Urothelium cell line (cell line): ENCODE results near the gene ZGLP1.
A peak's percentile ranks its signal among the peaks of the same experiment; 100 is the strongest.
"Not testable (repeated sequence)": the region's sequence is repeated elsewhere in the genome, so short reads cannot be mapped to it uniquely, and the experiment has no call there.

Experiments used
- DNase-seq: peaks from one replicate; pipeline ENCODE4 v3.0.0; 2011; ENCODE audit warnings: low spot score, mixed read lengths
- FAIRE-seq: peaks from 2 replicates; lab custom pipeline; 2011; peaks lifted over from hg19 to GRCh38; lab: Jason Lieb, UNC

The ZGLP1 gene

DNA sequence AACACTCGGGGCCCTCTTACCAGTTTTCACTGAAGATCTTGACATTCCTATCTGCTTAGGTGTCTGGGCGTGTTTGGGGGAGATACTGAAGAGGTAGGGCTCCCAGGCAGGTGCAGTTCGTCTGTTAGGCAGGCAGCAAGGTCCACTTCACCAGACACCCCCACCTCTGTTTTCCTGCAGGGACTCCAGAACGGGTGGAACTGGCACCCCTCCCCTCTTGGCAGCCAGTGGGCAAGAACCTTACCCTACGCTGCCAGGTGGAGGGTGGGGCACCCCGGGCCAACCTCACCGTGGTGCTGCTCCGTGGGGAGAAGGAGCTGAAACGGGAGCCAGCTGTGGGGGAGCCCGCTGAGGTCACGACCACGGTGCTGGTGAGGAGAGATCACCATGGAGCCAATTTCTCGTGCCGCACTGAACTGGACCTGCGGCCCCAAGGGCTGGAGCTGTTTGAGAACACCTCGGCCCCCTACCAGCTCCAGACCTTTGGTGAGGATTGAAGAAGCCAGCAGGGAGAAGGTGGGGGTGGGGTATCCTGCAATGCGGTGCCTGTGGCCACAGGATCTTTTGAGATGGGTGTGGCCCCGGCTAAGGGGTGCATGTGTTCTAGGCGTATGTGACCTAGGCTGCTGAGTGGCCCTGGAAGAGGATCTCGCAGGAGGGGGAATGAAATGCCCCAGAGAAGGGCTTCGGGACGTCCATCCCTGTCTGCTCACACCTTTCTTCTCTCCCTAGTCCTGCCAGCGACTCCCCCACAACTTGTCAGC is 26.1 kb downstream of the ZGLP1 start:
- DNase-seq (peak; percentile 20), FAIRE-seq (no peak)

- not testable (repeated sequence) for DNase-seq, FAIRE-seq
Measured at GRCh38 chr19:10282043-10282442, 27.6 kb downstream of the ZGLP1 start.

GRCh38 chr19:10279737-10280442 is 29.7 kb downstream of the ZGLP1 start:
- no peak for FAIRE-seq
- DNase-seq, result no peak

GRCh38 chr19:10278935-10279334 is 30.7 kb downstream of the ZGLP1 start:
- no peak for FAIRE-seq
- no peak for DNase-seq

- FAIRE-seq (no peak), DNase-seq (no peak)
Measured at GRCh38 chr19:10277795-10278589, 31.6 kb downstream of the ZGLP1 start.

DNA sequence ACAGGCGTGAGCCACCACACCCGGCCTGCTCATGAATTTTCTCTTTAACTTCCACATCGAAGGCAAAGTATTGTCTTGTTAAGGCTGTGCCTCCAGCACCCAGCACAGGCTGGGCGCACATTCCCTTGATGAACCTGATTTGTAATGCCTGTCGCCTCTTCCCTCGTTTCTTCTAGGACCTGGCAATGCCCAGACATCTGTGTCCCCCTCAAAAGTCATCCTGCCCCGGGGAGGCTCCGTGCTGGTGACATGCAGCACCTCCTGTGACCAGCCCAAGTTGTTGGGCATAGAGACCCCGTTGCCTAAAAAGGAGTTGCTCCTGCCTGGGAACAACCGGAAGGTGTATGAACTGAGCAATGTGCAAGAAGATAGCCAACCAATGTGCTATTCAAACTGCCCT is 35.0 kb downstream of the ZGLP1 start:
- no peak for FAIRE-seq
- DNase-seq, result no peak

DNA sequence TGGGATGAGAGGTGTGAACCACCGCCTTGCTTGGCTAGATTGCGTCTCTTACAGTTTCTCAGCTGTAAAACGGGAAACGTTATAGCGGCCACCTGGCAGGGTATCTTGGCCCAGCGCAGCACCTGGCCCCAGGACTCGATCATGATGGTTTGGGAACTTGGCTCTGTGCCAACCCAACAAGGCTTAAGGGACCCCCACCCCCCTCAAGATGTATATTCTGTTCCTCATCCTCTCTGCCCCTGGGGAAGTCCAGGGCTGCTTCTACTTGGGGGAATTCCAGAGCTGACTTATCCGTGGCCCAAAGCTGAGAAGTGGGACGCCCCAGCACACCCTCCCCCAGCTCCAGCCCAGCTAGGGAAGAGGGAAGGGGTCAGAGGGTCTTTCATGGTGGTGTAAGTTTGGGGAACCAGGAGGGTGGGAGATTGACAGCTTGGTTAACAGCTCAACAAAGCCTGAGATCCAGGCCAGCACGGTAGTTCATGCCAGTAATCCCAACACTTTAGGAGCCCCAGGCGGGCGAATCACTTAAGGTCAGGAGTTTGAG is 38.0 kb downstream of the ZGLP1 start:
- FAIRE-seq (no peak), DNase-seq (no peak)

DNA sequence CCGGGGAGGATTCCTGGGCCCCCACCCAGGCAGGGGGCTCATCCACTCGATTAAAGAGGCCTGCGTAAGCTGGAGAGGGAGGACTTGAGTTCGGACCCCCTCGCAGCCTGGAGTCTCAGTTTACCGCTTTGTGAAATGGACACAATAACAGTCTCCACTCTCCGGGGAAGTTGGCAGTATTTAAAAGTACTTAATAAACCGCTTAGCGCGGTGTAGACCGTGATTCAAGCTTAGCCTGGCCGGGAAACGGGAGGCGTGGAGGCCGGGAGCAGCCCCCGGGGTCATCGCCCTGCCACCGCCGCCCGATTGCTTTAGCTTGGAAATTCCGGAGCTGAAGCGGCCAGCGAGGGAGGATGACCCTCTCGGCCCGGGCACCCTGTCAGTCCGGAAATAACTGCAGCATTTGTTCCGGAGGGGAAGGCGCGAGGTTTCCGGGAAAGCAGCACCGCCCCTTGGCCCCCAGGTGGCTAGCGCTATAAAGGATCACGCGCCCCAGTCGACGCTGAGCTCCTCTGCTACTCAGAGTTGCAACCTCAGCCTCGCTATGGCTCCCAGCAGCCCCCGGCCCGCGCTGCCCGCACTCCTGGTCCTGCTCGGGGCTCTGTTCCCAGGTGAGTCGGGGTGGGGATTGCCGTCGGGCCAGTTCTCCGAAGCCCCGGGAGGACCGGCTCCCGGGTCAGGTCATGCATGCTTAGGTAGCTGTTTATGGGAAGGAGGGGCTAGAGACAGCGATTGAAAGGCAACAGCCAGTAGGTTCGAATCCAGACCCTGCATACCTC is 38.8 kb downstream of the ZGLP1 start, which contains the start of gene ICAM1:
ICAM1 (plus strand) TSS at position 505 of the 779 bp plus-strand sequence; CDS start at position 545, 40 bp downstream.
- FAIRE-seq (no peak), DNase-seq (no peak)

- DNase-seq (no peak), FAIRE-seq (no peak)
Measured at GRCh38 chr19:10270180-10270615, 39.4 kb downstream of the ZGLP1 start.

DNA sequence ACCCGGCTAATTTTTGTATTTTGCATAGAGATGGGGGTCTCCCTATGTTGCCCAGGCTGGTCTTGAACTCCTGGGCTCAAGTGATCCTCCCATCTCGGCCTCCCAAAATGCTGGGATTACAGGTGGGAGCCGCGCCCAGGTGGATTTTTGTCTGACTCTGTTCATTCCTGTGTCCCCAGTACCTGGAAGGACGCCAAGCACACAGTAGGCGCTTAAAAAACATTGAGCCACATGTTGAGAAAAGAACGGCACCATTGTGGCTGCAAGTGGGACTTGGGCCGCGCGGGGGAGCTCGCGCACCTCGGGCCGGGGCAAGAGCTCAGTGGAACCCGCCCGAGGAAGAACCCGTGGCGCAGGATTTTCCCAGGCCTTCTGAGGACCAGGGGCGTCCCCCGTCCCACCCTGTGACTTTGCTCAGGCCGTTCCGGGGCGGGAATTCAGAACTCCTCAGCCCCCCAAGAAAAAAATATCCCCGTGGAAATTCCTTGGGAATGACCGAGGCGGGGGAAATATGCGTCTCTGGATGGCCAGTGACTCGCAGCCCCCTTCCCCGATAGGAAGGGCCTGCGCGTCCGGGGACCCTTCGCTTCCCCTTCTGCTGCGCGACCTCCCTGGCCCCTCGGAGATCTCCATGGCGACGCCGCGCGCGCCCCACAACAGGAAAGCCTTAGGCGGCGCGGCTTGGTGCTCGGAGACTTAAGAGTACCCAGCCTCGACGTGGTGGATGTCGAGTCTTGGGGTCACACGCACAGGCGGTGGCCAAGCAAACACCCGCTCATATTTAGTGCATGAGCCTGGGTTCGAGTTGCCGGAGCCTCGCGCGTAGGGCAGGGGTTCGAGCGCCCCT is 40.1 kb downstream of the ZGLP1 start:
- FAIRE-seq, result no peak
- peak; percentile 79 for DNase-seq

DNA sequence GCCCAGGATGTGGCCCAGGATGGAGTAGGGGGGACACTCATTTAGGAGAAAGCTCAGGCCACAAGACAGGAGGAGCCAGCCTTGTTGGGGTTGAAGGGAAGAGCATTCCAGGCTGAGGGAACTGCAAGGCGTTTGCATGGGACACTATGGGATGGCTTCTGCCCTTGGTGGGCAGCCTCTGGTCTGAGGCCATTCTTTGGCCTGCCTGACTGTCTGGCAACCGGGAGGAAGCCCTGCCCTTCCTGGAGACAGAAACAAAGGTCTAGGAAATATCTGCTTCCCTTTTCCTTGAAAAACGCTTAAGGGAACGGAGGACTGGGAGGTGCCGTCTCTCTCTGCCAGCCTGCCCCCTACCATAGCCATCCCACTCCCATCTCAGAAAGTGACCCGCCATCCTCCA is 41.5 kb downstream of the ZGLP1 start:
- no peak for DNase-seq
- FAIRE-seq, result no peak

DNA sequence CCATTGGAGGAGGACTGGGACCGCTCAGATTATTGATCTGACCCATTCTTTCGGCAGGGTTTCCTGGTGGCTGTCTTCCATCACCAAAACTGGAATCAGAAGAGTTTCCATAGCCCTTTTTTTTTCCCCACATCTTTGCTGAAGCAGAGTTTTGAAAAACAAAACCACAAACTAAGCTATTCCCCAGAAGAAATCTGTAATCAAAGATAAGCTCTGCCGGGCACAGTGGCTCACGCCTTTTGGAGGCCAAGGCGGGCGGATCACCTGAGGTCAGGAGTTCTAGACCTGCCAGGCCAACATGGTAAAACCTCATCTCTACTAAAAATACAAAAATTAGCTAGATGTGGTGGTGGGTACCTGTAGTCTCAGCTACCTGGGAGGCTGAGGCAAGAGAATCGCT is 42.9 kb downstream of the ZGLP1 start:
- no peak for FAIRE-seq

GRCh38 chr19:10262771-10263170 is 46.8 kb downstream of the ZGLP1 start:
- FAIRE-seq, result no peak
- no peak for DNase-seq

More for the DNA sequence above, 42.9 kb downstream of the ZGLP1 start:
- DNase-seq, result no peak

GRCh38 chr19:10260141-10260584 is 49.5 kb downstream of the ZGLP1 start:
- FAIRE-seq, result no peak
- DNase-seq, result no peak

DNA sequence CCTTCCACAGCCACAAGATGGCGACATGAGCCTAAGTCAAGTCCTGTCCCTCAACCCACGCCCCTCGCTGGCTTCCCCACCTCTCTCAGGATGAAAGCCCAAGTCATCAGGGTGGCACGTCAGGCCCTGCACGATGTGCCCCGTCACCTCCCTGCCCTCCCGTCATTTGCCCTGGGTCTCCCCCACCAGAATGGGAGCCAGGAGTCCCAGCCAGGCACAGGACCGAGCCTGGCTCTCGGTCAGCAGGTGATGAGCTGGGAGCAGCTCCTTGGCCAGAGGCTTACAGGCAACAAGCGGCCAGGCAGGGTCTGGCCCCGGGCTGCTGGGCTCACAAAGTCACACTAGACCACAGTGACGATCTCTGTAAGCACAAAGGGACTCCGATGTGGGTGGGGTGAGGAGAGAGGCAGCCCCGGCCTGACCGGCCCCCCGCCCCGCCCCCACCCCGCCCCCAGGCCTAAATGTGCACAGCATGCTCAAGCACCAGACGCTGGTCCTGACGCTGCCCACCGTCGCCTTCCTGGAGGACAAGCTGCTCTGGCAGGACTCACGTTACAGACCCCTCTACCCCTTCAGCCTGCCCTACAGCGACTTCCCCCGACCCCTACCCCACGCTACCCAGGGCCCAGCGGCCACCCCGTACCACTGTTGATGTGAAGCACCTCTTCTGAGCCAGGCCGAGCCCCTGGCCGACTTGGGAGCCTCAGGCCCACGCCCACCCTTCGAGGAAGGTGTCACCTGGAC is 50.3 kb downstream of the ZGLP1 start:
- DNase-seq (peak; percentile 64), FAIRE-seq (no peak)

GRCh38 chr19:10258080-10258710 is 51.4 kb downstream of the ZGLP1 start:
- FAIRE-seq (no peak), DNase-seq (no peak)

GRCh38 chr19:10256970-10257615 is 52.5 kb downstream of the ZGLP1 start:
- no peak for DNase-seq
- FAIRE-seq, result no peak

- FAIRE-seq (no peak), DNase-seq (no peak)
Measured at GRCh38 chr19:10256551-10256950, 53.1 kb downstream of the ZGLP1 start.
